GM18499 (cell line): Measurements from ENCODE around the gene TSTD1.
"Not testable (repeated sequence)": the region's sequence is repeated elsewhere in the genome, so short reads cannot be mapped to it uniquely, and the experiment has no call there.

Experiments used
- ATAC-seq: cut with Tn5 transposase; IDR thresholded peaks from one replicate; pipeline ENCODE4 v1.9.1; 2021; ENCODE audit warnings: moderate number of reproducible peaks; ENCODE audit not compliant: insufficient read depth, unreplicated experiment

The TSTD1 gene

GRCh38 chr1:161039546-161039945 lies 782 bp upstream of the TSTD1 start:
- ATAC-seq, result no peak

GRCh38 chr1:161039154-161039545 lies 386 bp upstream of the TSTD1 start:
- ATAC-seq, result no peak

- no peak for ATAC-seq
These were observed 872 bp downstream of the TSTD1 start for GRCh38 chr1:161037661-161038522.

- ATAC-seq, result no peak
These were observed 5.0 kb downstream of the TSTD1 start for GRCh38 chr1:161033751-161034150.

- no peak for ATAC-seq
These were observed 6.4 kb downstream of the TSTD1 start for GRCh38 chr1:161032409-161032808.

- ATAC-seq, result no peak
These were observed 6.9 kb downstream of the TSTD1 start for GRCh38 chr1:161031874-161032273.

- not testable (repeated sequence) for ATAC-seq
These were observed 9.3 kb downstream of the TSTD1 start for GRCh38 chr1:161029466-161029865.

GRCh38 chr1:161026954-161027353 lies 11.8 kb downstream of the TSTD1 start:
- ATAC-seq, result not testable (repeated sequence)

GRCh38 chr1:161022432-161022831 lies 16.3 kb downstream of the TSTD1 start:
- ATAC-seq, result not testable (repeated sequence)

GRCh38 chr1:161021970-161022353 lies 16.8 kb downstream of the TSTD1 start:
- no peak for ATAC-seq

- peak; percentile 48 for ATAC-seq
These were observed 17.4 kb downstream of the TSTD1 start for GRCh38 chr1:161021165-161021969.

- ATAC-seq, result peak; percentile 7
These were observed 18.1 kb downstream of the TSTD1 start, which contains the start of gene F11R for GRCh38 chr1:161020509-161021164. TSS of gene F11R (minus strand) at chr1:161021152. CDS start at chr1:161021073, 79 bp downstream.

GRCh38 chr1:161019751-161020495 lies 18.8 kb downstream of the TSTD1 start:
- ATAC-seq, result no peak

GRCh38 chr1:161019111-161019660 lies 19.6 kb downstream of the TSTD1 start:
- ATAC-seq, result not testable (repeated sequence)

GRCh38 chr1:161018631-161018930 lies 20.2 kb downstream of the TSTD1 start:
- ATAC-seq, result no peak

- no peak for ATAC-seq
These were observed 20.8 kb downstream of the TSTD1 start for GRCh38 chr1:161017756-161018630.

GRCh38 chr1:161017181-161017580 lies 21.6 kb downstream of the TSTD1 start:
- ATAC-seq, result not testable (repeated sequence)

- ATAC-seq, result not testable (repeated sequence)
These were observed 22.1 kb downstream of the TSTD1 start for GRCh38 chr1:161016683-161017082.
